ENCODE results near the gene ROBO3. TPM values are rescaled to one million over a fixed set of nuclear protein-coding genes. Genes with fewer than 3 reads are reported as not detected.

The ROBO3 gene
- total RNA-seq, 1 experiment from 2014 or later = 3.8 TPM

- DNase-seq (ENCODE audit: low spot score) = no peak
Observed at GRCh38 chr11:124890683-124891372, 25.6 kb downstream of the ROBO3 start.

GRCh38 chr11:124891373-124891861 is 26.2 kb downstream of the ROBO3 start:
- no peak for DNase-seq (ENCODE audit: low spot score)

DNA sequence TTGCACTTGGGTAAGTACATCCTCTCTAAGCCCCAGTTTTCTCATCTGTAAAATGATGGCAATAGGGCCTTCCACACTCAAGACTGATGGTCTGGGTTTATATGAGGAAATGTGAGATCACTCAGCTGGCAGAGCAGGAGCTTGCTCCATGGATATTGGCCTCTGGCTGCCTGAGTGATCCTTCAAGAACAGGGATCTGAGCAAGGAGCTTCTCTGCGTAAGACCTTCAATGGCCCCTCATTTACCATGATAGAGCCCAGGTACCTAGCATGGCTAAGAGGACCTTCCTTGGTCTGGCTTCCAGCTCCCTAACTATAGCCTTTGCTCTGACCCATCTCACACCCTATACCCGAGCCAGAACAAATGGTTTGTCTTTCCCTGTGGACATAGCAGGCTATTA is 26.9 kb downstream of the ROBO3 start:
- no peak for DNase-seq (ENCODE audit: low spot score)

GRCh38 chr11:124892750-124893454 is 27.7 kb downstream of the ROBO3 start:
- DNase-seq (ENCODE audit: low spot score) = no peak

- no peak for DNase-seq (ENCODE audit: low spot score)
Observed at GRCh38 chr11:124893781-124894401, 28.7 kb downstream of the ROBO3 start.

DNA sequence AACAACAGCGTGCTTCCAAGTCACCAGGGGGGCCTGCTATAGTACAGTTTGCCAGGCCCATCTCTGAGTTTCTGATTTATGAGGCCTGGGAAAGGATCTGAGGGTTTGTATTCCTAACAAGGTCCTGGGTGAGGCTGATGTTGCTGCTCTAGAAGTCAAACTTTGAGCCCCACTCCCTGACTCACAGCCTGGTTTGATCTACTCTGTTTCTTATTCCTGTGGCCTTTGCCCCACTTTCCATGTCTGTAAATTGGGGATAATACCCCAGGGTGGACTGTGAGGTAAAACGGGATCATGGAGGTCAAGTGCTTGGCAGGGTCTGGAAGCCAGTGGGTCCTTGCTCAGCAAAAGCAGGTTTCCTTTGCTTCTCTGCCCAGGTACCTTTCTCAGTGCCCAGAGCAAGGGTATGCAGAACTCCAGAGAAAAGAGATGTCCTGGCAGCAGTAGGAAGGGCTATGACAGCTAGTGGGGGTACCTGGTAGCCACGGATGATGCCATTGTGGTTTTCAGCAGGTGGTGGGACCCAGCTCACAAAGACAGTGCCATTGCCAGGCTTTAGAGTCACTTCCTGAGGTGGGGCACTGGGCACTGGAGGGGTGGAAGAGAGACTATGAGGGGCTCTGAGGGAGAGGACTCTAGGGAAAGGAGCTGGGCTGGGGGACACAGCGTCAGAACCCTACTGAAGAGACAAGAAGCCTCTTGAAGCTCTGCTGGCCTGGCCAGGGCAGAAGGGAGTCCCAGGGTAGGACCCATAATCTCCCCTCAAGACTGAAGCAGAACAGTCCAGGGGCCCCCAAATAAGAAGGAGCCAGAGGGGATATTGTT is 29.6 kb downstream of the ROBO3 start:
- DNase-seq (ENCODE audit: low spot score) = no peak

DNA sequence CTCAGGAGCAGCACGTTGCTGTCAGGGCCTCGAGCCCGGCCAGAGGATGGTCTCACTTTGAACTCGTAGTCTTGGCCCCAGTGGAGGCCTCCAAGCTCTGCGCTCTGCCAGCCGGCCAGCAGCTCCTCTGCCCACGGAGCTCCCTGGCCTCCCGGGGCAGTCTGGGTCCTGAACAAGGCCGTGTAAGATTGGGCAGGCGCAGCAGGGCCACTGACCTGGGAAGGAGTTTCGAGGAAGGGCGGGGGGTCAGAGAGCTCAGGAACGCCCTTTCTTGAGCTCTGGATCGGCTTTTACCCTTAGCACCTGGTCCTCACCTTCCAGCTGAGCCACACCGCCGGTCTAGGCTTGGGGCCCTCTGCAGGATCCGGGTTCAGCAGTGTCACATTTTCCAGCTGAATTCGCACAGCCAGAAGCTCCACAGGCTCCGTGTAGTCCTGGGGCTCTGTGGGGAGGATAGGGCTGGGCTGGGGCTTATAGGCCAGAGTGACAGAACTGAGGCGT is 30.3 kb downstream of the ROBO3 start:
- no peak for DNase-seq (ENCODE audit: low spot score)

- no peak for DNase-seq (ENCODE audit: low spot score)
Observed at GRCh38 chr11:124896071-124896750, 31.0 kb downstream of the ROBO3 start.

DNA sequence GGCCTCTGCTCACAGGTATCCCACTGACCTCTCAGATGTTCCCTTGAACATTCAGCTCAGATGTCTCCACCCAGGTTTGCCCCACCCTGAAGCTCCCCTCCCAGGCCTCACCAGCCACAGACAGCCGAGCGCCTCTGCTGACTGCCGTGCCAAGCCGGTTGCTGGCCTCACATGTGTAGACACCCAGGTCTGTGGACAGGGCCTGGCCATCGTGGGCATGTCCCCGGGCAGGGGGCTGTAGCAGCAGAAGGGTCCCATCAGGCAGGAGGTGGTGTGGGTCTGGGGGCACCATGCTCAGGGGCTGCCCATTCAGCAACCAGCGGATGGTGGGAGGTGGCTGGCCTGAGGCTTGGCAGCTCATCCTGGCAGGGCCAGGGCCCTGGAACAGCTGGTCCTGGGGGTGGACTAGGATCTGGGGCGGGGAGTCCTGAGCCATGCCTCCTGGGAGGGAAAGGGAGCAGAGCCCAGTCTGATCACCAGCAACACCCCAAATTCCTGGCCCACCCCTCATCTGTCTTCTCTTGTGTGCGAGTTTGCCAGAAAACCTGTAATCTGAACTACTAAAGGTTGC is 31.7 kb downstream of the ROBO3 start:
- no peak for DNase-seq (ENCODE audit: low spot score)

GRCh38 chr11:124897674-124898262 is 32.5 kb downstream of the ROBO3 start, which contains the start of gene ROBO4:
Gene ROBO4, minus strand, starts transcription at chr11:124897865. Its CDS starts 70 bp downstream, at chr11:124897795.
- DNase-seq (ENCODE audit: low spot score) = no peak

DNA sequence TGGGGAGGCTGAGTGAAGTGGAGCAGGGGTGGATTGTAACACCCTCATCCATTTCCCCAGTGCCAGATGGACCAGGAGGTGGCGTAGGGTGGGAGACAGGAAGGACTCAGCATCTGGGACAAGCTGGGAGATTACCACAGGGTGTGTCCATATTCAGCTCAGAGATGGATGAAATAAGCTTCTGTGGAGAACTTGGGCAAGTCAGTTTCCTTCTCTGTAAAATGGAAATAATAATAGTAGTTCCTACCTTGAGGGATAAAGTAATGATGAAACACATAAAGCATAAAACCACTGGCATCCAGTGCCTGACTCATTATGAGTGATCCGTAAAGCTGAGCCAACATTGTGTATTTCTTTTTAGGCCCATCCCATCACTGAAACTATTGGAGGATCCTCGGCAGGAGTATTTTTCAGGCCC is 33.0 kb downstream of the ROBO3 start:
- DNase-seq (ENCODE audit: low spot score) = no peak

- DNase-seq (ENCODE audit: low spot score) = no peak
Observed at GRCh38 chr11:124898711-124899110, 33.5 kb downstream of the ROBO3 start.

- no peak for DNase-seq (ENCODE audit: low spot score)
Observed at GRCh38 chr11:124899383-124900145, 34.3 kb downstream of the ROBO3 start.

- no peak for DNase-seq (ENCODE audit: low spot score)
Observed at GRCh38 chr11:124900464-124900863, 35.2 kb downstream of the ROBO3 start.

DNA sequence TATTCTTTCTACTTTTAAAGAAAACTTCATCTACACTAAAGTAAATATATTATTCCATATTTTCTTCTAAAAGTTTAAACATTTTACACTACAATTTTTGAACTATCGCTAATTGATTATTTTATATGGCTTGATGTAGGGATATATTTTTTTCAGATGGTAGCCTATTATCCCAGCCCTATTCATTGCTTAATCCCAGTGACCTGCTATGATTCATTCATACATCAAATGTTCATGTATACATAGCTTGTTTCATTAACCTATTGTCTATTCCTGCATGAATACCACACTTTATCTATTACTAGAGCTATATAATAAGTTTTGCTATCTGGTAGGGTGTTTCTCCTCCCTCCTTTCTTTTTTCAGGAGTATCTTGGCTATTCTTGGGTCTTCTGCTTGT is 37.4 kb downstream of the ROBO3 start:
- DNase-seq (ENCODE audit: low spot score) = no peak

GRCh38 chr11:124915541-124916369 is 50.5 kb downstream of the ROBO3 start:
- DNase-seq (ENCODE audit: low spot score) = no peak

DNA sequence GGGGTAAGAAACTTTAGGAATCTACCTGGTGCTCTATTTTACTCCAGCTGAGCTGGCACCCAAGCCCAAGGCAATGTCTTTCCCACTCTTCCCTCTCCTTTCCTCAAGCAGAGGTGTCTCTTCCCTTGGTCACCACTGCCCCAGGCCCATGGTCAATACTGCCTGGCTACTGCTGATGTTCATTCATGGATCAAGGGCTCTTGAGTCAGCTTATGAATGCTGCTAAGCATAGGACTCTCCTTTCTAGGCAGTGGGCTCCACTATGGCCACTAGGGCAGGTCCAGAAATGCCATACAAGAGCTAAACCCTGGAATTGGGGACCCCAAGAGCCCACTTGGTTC is 51.1 kb downstream of the ROBO3 start:
- no peak for DNase-seq (ENCODE audit: low spot score)

DNA sequence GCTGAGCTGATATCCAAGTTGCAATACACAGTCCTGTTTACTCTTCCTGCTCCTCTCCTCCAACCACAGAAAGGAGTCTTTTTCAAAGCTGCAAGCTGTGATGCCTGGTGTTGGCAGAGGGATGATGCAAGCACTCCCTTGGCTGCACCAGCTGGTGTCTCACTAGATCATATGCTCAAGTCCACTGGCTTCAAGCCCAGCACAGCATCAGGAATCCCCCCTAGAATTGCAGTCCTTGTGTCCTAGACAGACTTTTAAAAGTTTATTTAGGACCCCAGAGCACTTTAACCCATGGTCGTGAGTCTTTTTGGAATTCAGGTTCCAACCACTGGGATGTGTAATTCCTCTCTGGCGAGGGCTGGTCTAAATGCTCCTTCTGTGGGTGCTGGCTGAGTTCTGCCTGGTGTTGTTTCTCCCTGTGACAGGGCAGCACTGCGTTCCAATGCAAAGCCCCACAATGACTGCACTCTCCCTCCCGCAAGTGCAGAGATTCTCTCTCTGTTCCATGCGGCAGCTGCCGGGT is 51.9 kb downstream of the ROBO3 start:
- DNase-seq (ENCODE audit: low spot score) = no peak
